WTC11 (cell line): ENCODE results near the gene KLF13. TPM values are rescaled to one million over a fixed set of nuclear protein-coding genes. Genes with fewer than 3 reads are reported as not detected.

ENCODE experiments used
- ATAC-seq: fragments of 200-7000 bp; cut with Tn5 transposase; 2 replicates; pipeline ENCODE4 v1.10.0; 2021; ENCODE audit warnings: mild to moderate bottlenecking, moderate library complexity
- CTCF ChIA-PET: fragments of 300-600 bp; sonication (Branson Sonifier 250); formaldehyde crosslinking; loops from one replicate; lab custom pipeline; 2021; ENCODE audit warnings: antibody characterized with exemption; lab: Charles Lee
- POLR2A ChIA-PET: fragments of 350-600 bp; sonication (Branson Sonifier 250); formaldehyde crosslinking; loops from one replicate; lab custom pipeline; 2021; ENCODE audit warnings: antibody characterized with exemption; lab: Charles Lee
- DNase-seq: peaks from one replicate; pipeline ENCODE4 v3.0.0; 2021; ENCODE audit warnings: low spot score
- H3K27ac Mint-ChIP-seq: 2 replicates; pipeline ENCODE4 v1.8.0; 2021; ENCODE audit warnings: mixed read lengths
- H3K27me3 Mint-ChIP-seq: 2 replicates; pipeline ENCODE4 v1.8.0; 2021; ENCODE audit warnings: low read depth, mild to moderate bottlenecking, moderate library complexity, mixed read lengths
- H3K36me3 Mint-ChIP-seq: 2 replicates; pipeline ENCODE4 v1.8.0; 2021; ENCODE audit warnings: mixed read lengths
- H3K4me1 Mint-ChIP-seq: 2 replicates; pipeline ENCODE4 v1.8.0; 2022; ENCODE audit warnings: mixed read lengths
- H3K4me3 Mint-ChIP-seq: 2 replicates; pipeline ENCODE4 v1.8.0; 2021; ENCODE audit warnings: mild to moderate bottlenecking, moderate library complexity, mixed read lengths
- H3K9me3 Mint-ChIP-seq: 2 replicates; pipeline ENCODE4 v1.8.0; 2021; ENCODE audit warnings: mixed read lengths
- CBFB ChIP-seq: sonication (generic); formaldehyde crosslinking; IDR thresholded peaks from 2 replicates; pipeline ENCODE4 v1.8.1; 2022; ENCODE audit warnings: mild to moderate bottlenecking, low read depth, missing genetic modification reagents
- CDX4 ChIP-seq: fragments of 250-450 bp; sonication (Bioruptor Pico); IDR thresholded peaks from 2 replicates; pipeline ENCODE4 v1.9.0; 2021; ENCODE audit warnings: moderate library complexity, mild to moderate bottlenecking, inconsistent platforms, borderline replicate concordance
- CREB1 ChIP-seq: sonication (generic); formaldehyde crosslinking; IDR thresholded peaks from 2 replicates; pipeline ENCODE4 v1.8.0; 2023; ENCODE audit warnings: mild to moderate bottlenecking, missing genetic modification reagents
- E2F1 ChIP-seq: sonication (generic); formaldehyde crosslinking; IDR thresholded peaks from 2 replicates; pipeline ENCODE4 v1.8.0; 2022; ENCODE audit warnings: mild to moderate bottlenecking, missing genetic modification reagents
- ELF4 ChIP-seq: sonication (generic); formaldehyde crosslinking; IDR thresholded peaks from 2 replicates; pipeline ENCODE4 v1.8.1; 2022; ENCODE audit warnings: low read depth, mild to moderate bottlenecking, moderate library complexity, missing genetic modification reagents
- EMX1 ChIP-seq: fragments of 250-450 bp; sonication (Bioruptor Pico); IDR thresholded peaks from 2 replicates; pipeline ENCODE4 v1.8.0; 2021; ENCODE audit warnings: mild to moderate bottlenecking
- FOXP4 ChIP-seq: sonication (generic); formaldehyde crosslinking; IDR thresholded peaks from 2 replicates; pipeline ENCODE4 v1.8.0; 2022; ENCODE audit warnings: mild to moderate bottlenecking, missing genetic modification reagents
- MYBL2 ChIP-seq: sonication (generic); formaldehyde crosslinking; IDR thresholded peaks from 2 replicates; pipeline ENCODE4 v1.8.1; 2023; ENCODE audit warnings: mild to moderate bottlenecking, moderate library complexity, missing genetic modification reagents
- NFATC4 ChIP-seq: fragments of 250-450 bp; sonication (Bioruptor Pico); IDR thresholded peaks from 2 replicates; pipeline ENCODE4 v1.9.0; 2021; ENCODE audit warnings: mild to moderate bottlenecking
- PREB ChIP-seq: sonication (generic); formaldehyde crosslinking; IDR thresholded peaks from 2 replicates; pipeline ENCODE4 v1.8.1; 2022; ENCODE audit warnings: mild to moderate bottlenecking, missing genetic modification reagents, moderate library complexity, borderline replicate concordance
- PRRX2 ChIP-seq: fragments of 250-450 bp; sonication (Bioruptor Pico); IDR thresholded peaks from 2 replicates; pipeline ENCODE4 v1.8.0; 2021; ENCODE audit warnings: mild to moderate bottlenecking
- TCF7 ChIP-seq: sonication (generic); formaldehyde crosslinking; IDR thresholded peaks from 2 replicates; pipeline ENCODE4 v1.8.0; 2022; ENCODE audit warnings: mild to moderate bottlenecking, low read depth, missing genetic modification reagents, moderate library complexity
- ZMAT4 ChIP-seq: fragments of 250-450 bp; sonication (Bioruptor Pico); IDR thresholded peaks from 2 replicates; pipeline ENCODE4 v1.9.0; 2021; ENCODE audit warnings: mild to moderate bottlenecking
- ZNF317 ChIP-seq: sonication (generic); formaldehyde crosslinking; IDR thresholded peaks from 2 replicates; pipeline ENCODE4 v1.8.1; 2023; ENCODE audit warnings: low read depth, mild to moderate bottlenecking, moderate library complexity, missing genetic modification reagents, borderline replicate concordance
- ZNF671 ChIP-seq: fragments of 250-450 bp; sonication (Bioruptor Pico); IDR thresholded peaks from 2 replicates; pipeline ENCODE4 v1.8.0; 2021; ENCODE audit warnings: mild to moderate bottlenecking
- total RNA-seq: library from RNA; stranded (reverse); gene quantifications from 3 replicates; pipeline ENCODE4 v1.2.3, GENCODE V29; 2021
- TF ChIP-seq, protein P1 (sequence below): sonication (generic); formaldehyde crosslinking; conservative IDR thresholded peaks from 2 replicates; pipeline ENCODE4 v1.8.1; 2022; ENCODE audit warnings: mild to moderate bottlenecking, missing genetic modification reagents
- TF ChIP-seq, protein P2 (sequence below): sonication (generic); formaldehyde crosslinking; IDR thresholded peaks from 2 replicates; pipeline ENCODE4 v1.8.0; 2023; ENCODE audit warnings: mild to moderate bottlenecking, missing genetic modification reagents

Gene KLF13
- total RNA-seq, 1 experiment from 2014 or later: 38.1 TPM

GRCh38 chr15:31298707-31299172 lies 27.9 kb upstream of the KLF13 start:
- peaks cover 37% of the 10 kb centered on the region for H3K4me1 Mint-ChIP-seq
- ATAC-seq: no peak
- H3K27ac Mint-ChIP-seq: no peak overlapping the region
- no peaks in the 10 kb centered on the region for H3K36me3 Mint-ChIP-seq
- no peak for DNase-seq
- POLR2A ChIA-PET: interaction anchor here (1.1 to 1.2 kb wide), 2 partner anchors 8 to 14 kb away, joined by 3 to 4 read pairs; no protein-coding TSS in a partner anchor
- H3K27me3 Mint-ChIP-seq: 0 out of 2 replicates have a peak, but pooled peaks cover 3% of the 10 kb centered on the region
- TF ChIP-seq FOXP4 (CRISPR knock-in tag) (no peak), NFATC4 (CRISPR knock-in tag) (no peak), CBFB (CRISPR knock-in tag) (no peak), E2F1 (CRISPR knock-in tag) (no peak), PRRX2 (CRISPR knock-in tag) (no peak), PREB (no peak), EMX1 (CRISPR knock-in tag) (no peak)
- CTCF ChIA-PET: interaction anchor here (1.0 to 1.3 kb wide), 3 partner anchors 10 to 136 kb away, joined by 3 to 4 read pairs (median 3); no protein-coding TSS in a partner anchor
- H3K9me3 Mint-ChIP-seq: no peaks in the 10 kb centered on the region
- no peak overlapping the region for H3K4me3 Mint-ChIP-seq

DNA sequence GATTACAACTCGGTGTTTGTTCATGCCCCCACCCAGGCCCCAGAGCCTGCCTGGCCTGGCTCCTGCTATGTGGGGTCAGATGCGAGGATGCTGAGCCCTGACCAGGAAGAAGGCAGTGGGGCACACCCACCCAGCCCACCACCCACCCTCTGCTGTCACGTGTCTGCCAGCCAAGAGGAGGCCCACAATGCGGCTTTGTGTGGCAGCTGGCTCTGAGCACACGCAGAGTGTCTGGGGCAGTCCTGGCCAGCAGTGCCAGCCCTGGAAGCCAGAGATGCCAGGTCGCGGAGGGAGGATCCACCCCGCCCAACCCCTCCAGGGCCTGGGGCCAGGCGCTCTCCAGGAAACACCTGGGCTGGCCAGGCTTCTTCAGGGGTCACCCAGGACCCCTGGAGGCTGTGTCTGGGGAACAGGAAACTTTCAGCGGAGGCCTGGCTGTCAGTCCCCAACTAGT lies 26.4 kb upstream of the KLF13 start:
- ATAC-seq (no peak), DNase-seq (no peak)
- Mint-ChIP-seq H3K4me3 (no peak overlapping the region), H3K36me3 (no peaks in the 10 kb centered on the region), H3K27ac (no peak overlapping the region), H3K9me3 (no peaks in the 10 kb centered on the region), H3K4me1 (peaks cover 44% of the 10 kb centered on the region), H3K27me3 (peaks cover 8% of the 10 kb centered on the region)
- ChIA-PET POLR2A (no interaction called here), CTCF (interaction anchor here (1.3 to 1.4 kb wide), 2 partner anchors 100 to 135 kb away, joined by 3 to 4 read pairs; no protein-coding TSS in a partner anchor)
- TF ChIP-seq ZNF671 (CRISPR knock-in tag) (no peak), MYBL2 (CRISPR knock-in tag) (no peak), TCF7 (CRISPR knock-in tag) (no peak), ZMAT4 (CRISPR knock-in tag) (no peak), CREB1 (CRISPR knock-in tag) (no peak), ZNF317 (CRISPR knock-in tag) (no peak), ELF4 (CRISPR knock-in tag) (no peak)

- no peak for TF ChIP-seq CDX4 (CRISPR knock-in tag)
- TF ChIP-seq, protein P1, sequence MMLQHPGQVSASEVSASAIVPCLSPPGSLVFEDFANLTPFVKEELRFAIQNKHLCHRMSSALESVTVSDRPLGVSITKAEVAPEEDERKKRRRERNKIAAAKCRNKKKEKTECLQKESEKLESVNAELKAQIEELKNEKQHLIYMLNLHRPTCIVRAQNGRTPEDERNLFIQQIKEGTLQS (CRISPR knock-in tag): no peak
- TF ChIP-seq, protein P2, sequence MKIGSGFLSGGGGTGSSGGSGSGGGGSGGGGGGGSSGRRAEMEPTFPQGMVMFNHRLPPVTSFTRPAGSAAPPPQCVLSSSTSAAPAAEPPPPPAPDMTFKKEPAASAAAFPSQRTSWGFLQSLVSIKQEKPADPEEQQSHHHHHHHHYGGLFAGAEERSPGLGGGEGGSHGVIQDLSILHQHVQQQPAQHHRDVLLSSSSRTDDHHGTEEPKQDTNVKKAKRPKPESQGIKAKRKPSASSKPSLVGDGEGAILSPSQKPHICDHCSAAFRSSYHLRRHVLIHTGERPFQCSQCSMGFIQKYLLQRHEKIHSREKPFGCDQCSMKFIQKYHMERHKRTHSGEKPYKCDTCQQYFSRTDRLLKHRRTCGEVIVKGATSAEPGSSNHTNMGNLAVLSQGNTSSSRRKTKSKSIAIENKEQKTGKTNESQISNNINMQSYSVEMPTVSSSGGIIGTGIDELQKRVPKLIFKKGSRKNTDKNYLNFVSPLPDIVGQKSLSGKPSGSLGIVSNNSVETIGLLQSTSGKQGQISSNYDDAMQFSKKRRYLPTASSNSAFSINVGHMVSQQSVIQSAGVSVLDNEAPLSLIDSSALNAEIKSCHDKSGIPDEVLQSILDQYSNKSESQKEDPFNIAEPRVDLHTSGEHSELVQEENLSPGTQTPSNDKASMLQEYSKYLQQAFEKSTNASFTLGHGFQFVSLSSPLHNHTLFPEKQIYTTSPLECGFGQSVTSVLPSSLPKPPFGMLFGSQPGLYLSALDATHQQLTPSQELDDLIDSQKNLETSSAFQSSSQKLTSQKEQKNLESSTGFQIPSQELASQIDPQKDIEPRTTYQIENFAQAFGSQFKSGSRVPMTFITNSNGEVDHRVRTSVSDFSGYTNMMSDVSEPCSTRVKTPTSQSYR (CRISPR knock-in tag): no peak
- TF ChIP-seq E2F1 (CRISPR knock-in tag): no peak
- no peak overlapping the region for H3K27ac Mint-ChIP-seq
Measured at GRCh38 chr15:31300981-31301672, 25.5 kb upstream of the KLF13 start.

More at GRCh38 chr15:31300981-31301672, 25.5 kb upstream of the KLF13 start:
- DNase-seq: no peak
- H3K4me3 Mint-ChIP-seq: no peak overlapping the region
- CTCF ChIA-PET: interaction anchor here (1.4 kb wide), 1 partner anchor 100 kb away, joined by 4 read pairs; no protein-coding TSS in a partner anchor
- H3K36me3 Mint-ChIP-seq: no peaks in the 10 kb centered on the region
- H3K9me3 Mint-ChIP-seq: no peaks in the 10 kb centered on the region
- peaks cover 51% of the 10 kb centered on the region for H3K4me1 Mint-ChIP-seq
- POLR2A ChIA-PET: no interaction called here
- no peak for ATAC-seq
- H3K27me3 Mint-ChIP-seq: peaks cover 8% of the 10 kb centered on the region
